SK-N-SH treated with all-trans-retinoic acid at 6 μM for 48 hours (cell line): ENCODE results near the gene PRKCE.

Experiments
- ATAC-seq: fragments of 200-7000 bp; cut with Tn5 transposase; 3 replicates; pipeline ENCODE4 v1.9.1; 2020; ENCODE audit warnings: mild to moderate bottlenecking, moderate library complexity
- ARNTL ChIP-seq: fragments of 450-650 bp; formaldehyde crosslinking; IDR thresholded peaks from 2 replicates; pipeline ENCODE4 v1.5.0; 2020; ENCODE audit warnings: low read depth, mild to moderate bottlenecking, moderate library complexity, borderline replicate concordance
- BACH2 ChIP-seq: fragments of 250-450 bp; sonication (Bioruptor Pico); IDR thresholded peaks from 2 replicates; pipeline ENCODE4 v1.9.0; 2021; ENCODE audit warnings: mild to moderate bottlenecking, borderline replicate concordance
- CSDC2 ChIP-seq: fragments of 250-450 bp; sonication (Bioruptor Pico); IDR thresholded peaks from 2 replicates; pipeline ENCODE4 v1.5.0; 2020; ENCODE audit warnings: mild to moderate bottlenecking, moderate library complexity
- CSRNP3 ChIP-seq: fragments of 250-450 bp; sonication (Bioruptor Pico); IDR thresholded peaks from 2 replicates; pipeline ENCODE4 v1.5.1; 2021; ENCODE audit warnings: mild to moderate bottlenecking, moderate library complexity
- GLIS3 ChIP-seq: fragments of 250-450 bp; sonication (Bioruptor Pico); IDR thresholded peaks from 2 replicates; pipeline ENCODE4 v1.5.0; 2020; ENCODE audit warnings: mild to moderate bottlenecking, moderate library complexity
- ISL1 ChIP-seq: fragments of 250-450 bp; sonication (Bioruptor Pico); IDR thresholded peaks from 2 replicates; pipeline ENCODE4 v2.1.2; 2022; ENCODE audit warnings: mild to moderate bottlenecking, moderate library complexity
- OSR1 ChIP-seq: fragments of 250-450 bp; sonication (Bioruptor Pico); IDR thresholded peaks from 2 replicates; pipeline ENCODE4 v1.8.0; 2022; ENCODE audit warnings: moderate library complexity, mild to moderate bottlenecking, inconsistent platforms
- PATZ1 ChIP-seq: fragments of 250-450 bp; sonication (Bioruptor Pico); IDR thresholded peaks from 2 replicates; pipeline ENCODE4 v1.8.0; 2020; ENCODE audit warnings: mild to moderate bottlenecking, moderate library complexity, borderline replicate concordance
- POU6F1 ChIP-seq: fragments of 250-450 bp; sonication (Bioruptor Pico); IDR thresholded peaks from 2 replicates; pipeline ENCODE4 v1.8.0; 2021; ENCODE audit warnings: low read depth, mild to moderate bottlenecking, moderate library complexity, borderline replicate concordance
- PPARA ChIP-seq: fragments of 250-450 bp; sonication (Bioruptor Pico); IDR thresholded peaks from 2 replicates; pipeline ENCODE4 v1.5.0; 2020; ENCODE audit warnings: mild to moderate bottlenecking, borderline replicate concordance
- RARB ChIP-seq: fragments of 250-450 bp; sonication (Bioruptor Pico); IDR thresholded peaks from 2 replicates; pipeline ENCODE4 v1.8.0; 2021; ENCODE audit warnings: mild to moderate bottlenecking, moderate library complexity
- SNAI2 ChIP-seq: fragments of 250-450 bp; sonication (Bioruptor Pico); IDR thresholded peaks from 2 replicates; pipeline ENCODE4 v1.5.0; 2020; ENCODE audit warnings: mild to moderate bottlenecking, moderate library complexity
- TCF4 ChIP-seq: fragments of 250-450 bp; sonication (Bioruptor Pico); IDR thresholded peaks from 2 replicates; pipeline ENCODE4 v1.8.0; 2021; ENCODE audit warnings: mild to moderate bottlenecking, moderate library complexity, borderline replicate concordance
- TSHZ2 ChIP-seq: fragments of 250-450 bp; sonication (Bioruptor Pico); IDR thresholded peaks from 2 replicates; pipeline ENCODE4 v1.5.0; 2020; ENCODE audit warnings: mild to moderate bottlenecking, moderate library complexity
- ZFP3 ChIP-seq: fragments of 250-450 bp; sonication (Bioruptor Pico); IDR thresholded peaks from 2 replicates; pipeline ENCODE4 v1.5.0; 2020; ENCODE audit warnings: mild to moderate bottlenecking, moderate library complexity
- ZFP30 ChIP-seq: fragments of 450-650 bp; formaldehyde crosslinking; IDR thresholded peaks from 2 replicates; pipeline ENCODE4 v1.5.0; 2022; ENCODE audit warnings: mild to moderate bottlenecking, moderate library complexity
- ZNF70 ChIP-seq: fragments of 450-650 bp; formaldehyde crosslinking; IDR thresholded peaks from 2 replicates; pipeline ENCODE4 v1.5.0; 2020; ENCODE audit warnings: mild to moderate bottlenecking, moderate library complexity
- ZNF8 ChIP-seq: fragments of 450-650 bp; formaldehyde crosslinking; IDR thresholded peaks from 2 replicates; pipeline ENCODE4 v1.5.0; 2020; ENCODE audit warnings: mild to moderate bottlenecking, moderate library complexity

Gene PRKCE

GRCh38 chr2:45631319-45631718 is 20.2 kb upstream of the PRKCE start (continued):
- TF ChIP-seq ARNTL (CRISPR knock-in tag) (no peak), ZFP3 (CRISPR knock-in tag) (no peak), ISL1 (no peak), POU6F1 (CRISPR knock-in tag) (no peak), RARB (CRISPR knock-in tag) (no peak), PPARA (CRISPR knock-in tag) (no peak), TCF4 (no peak), ZNF8 (CRISPR knock-in tag) (no peak), PATZ1 (CRISPR knock-in tag) (no peak), CSDC2 (CRISPR knock-in tag) (no peak)

- TF ChIP-seq PATZ1 (CRISPR knock-in tag) (no peak), ZFP3 (CRISPR knock-in tag) (no peak), ZNF70 (CRISPR knock-in tag) (no peak), TCF4 (no peak), ARNTL (CRISPR knock-in tag) (no peak), RARB (CRISPR knock-in tag) (no peak), GLIS3 (CRISPR knock-in tag) (no peak)
- ATAC-seq, result no peak
Measured at GRCh38 chr2:45631955-45632354, 19.5 kb upstream of the PRKCE start.

GRCh38 chr2:45634223-45634622 is 17.3 kb upstream of the PRKCE start:
- no peak for TF ChIP-seq POU6F1 (CRISPR knock-in tag)
- no peak for TF ChIP-seq ZFP30 (CRISPR knock-in tag)
- no peak for TF ChIP-seq BACH2 (CRISPR knock-in tag)
- no peak for TF ChIP-seq SNAI2 (CRISPR knock-in tag)
- TF ChIP-seq RARB (CRISPR knock-in tag), result no peak
- no peak for TF ChIP-seq OSR1
- TF ChIP-seq, all 23 proteins: peak for 0
- no peak for ATAC-seq

GRCh38 chr2:45636008-45636407 is 15.5 kb upstream of the PRKCE start:
- ATAC-seq, result no peak
- TF ChIP-seq ISL1 (no peak), CSRNP3 (CRISPR knock-in tag) (no peak), GLIS3 (CRISPR knock-in tag) (no peak), TSHZ2 (CRISPR knock-in tag) (no peak), OSR1 (no peak), PPARA (CRISPR knock-in tag) (no peak)
